HCT116 (cell line): Measurements from ENCODE around the gene PPP1R1B. TPM values are rescaled to one million over a fixed set of nuclear protein-coding genes. Genes with fewer than 3 reads are reported as not detected.

Experiments used
- ATAC-seq: fragments of 200-7000 bp; cut with Tn5 transposase; 2 replicates; pipeline ENCODE4 v1.9.1; 2020; ENCODE audit warnings: mild to moderate bottlenecking, moderate library complexity
- BruUV-seq: library from RNA; stranded (reverse); fragments of 400-500 nt; replicated peaks from 2 replicates; lab custom pipeline; 2021; lab: Mats Ljungman, UMichigan
- CTCF ChIA-PET: fragments of 300-600 bp; sonication (Branson Sonifier 250); formaldehyde crosslinking; loops from one replicate; lab custom pipeline; 2021; ENCODE audit warnings: antibody characterized with exemption; lab: Charles Lee
- POLR2A ChIA-PET: fragments of 300-600, 350-600 bp; sonication (Branson Sonifier 250); formaldehyde crosslinking; loops from one replicate; lab custom pipeline; 2021; ENCODE audit warnings: antibody characterized with exemption; lab: Charles Lee
- RAD21 ChIA-PET, 2 experiments: fragments of 300-600 bp; sonication (Branson Sonifier 250); formaldehyde crosslinking; loops; one replicate each; lab custom pipeline; 2023; ENCODE audit warnings: low total read pairs in 2 of 2; ENCODE audit not compliant: uncharacterized antibody in 2 of 2, unreplicated experiment in 2 of 2, low non-redundant PET in 1 of 2; lab: Charles Lee
- DNase-seq: peaks from one replicate; pipeline ENCODE4 v3.0.0-alpha.2; 2010; ENCODE audit warnings: low read depth, low spot score
- H2AFZ ChIP-seq: fragments of 200-600 bp; shearing (Covaris generic), sonication (generic); 2 replicates; pipeline ENCODE4 v1.6.1; 2017; ENCODE audit warnings: low read depth, mixed run types, mixed read lengths, antibody characterized with exemption, low read length; ENCODE audit not compliant: poor library complexity, severe bottlenecking
- H3K27ac ChIP-seq: 2 replicates; pipeline ENCODE4 v1.5.1; 2012; ENCODE audit warnings: low read depth, low read length
- H3K27me3 ChIP-seq: fragments of 200-600 bp; sonication (generic); 2 replicates; pipeline ENCODE4 v1.6.1; 2016; ENCODE audit warnings: mixed run types, low read length, mixed read lengths; ENCODE audit not compliant: insufficient read depth
- H3K36me3 ChIP-seq, 2 experiments: fragments of 200-500 bp in 1 of 2; fragments of 200-600 bp in 1 of 2; sonication (Bioruptor generic) in 1 of 2; sonication (generic) in 1 of 2; 2 replicates each; pipeline versions ENCODE4 v1.5.1 to v1.6.1; 2014 to 2016; ENCODE audit warnings: low read length in 2 of 2, inconsistent platforms in 1 of 2, mixed read lengths in 1 of 2, mixed run types in 1 of 2; ENCODE audit not compliant: insufficient read depth in 2 of 2, control insufficient read depth in 1 of 2
- H3K4me1 ChIP-seq, 2 experiments: fragments of 200-600 bp in 1 of 2; sonication (generic) in 1 of 2; 2 replicates each; pipeline versions ENCODE4 v1.5.1 to v1.6.1; 2012 to 2017; ENCODE audit warnings: low read length in 2 of 2, inconsistent platforms in 1 of 2, mild to moderate bottlenecking in 1 of 2, mixed read lengths in 1 of 2, mixed run types in 1 of 2, moderate library complexity in 1 of 2; ENCODE audit not compliant: insufficient read depth in 2 of 2, control insufficient read depth in 1 of 2
- H3K4me2 ChIP-seq: fragments of 200-600 bp; sonication (generic); 2 replicates; pipeline ENCODE4 v1.6.1; 2017; ENCODE audit warnings: mixed run types, low read length, mixed read lengths
- H3K4me3 ChIP-seq, 2 experiments: fragments of 200-600 bp in 1 of 2; sonication (generic) in 1 of 2; replicated peaks in 1 of 2; 2 replicates each; pipeline ENCODE4 v1.5.1; 2011 to 2016; ENCODE audit warnings: low read length in 2 of 2, control low read depth in 1 of 2, low read depth in 1 of 2, mild to moderate bottlenecking in 1 of 2, mixed read lengths in 1 of 2, mixed run types in 1 of 2
- H3K79me2 ChIP-seq: fragments of 200-600 bp; sonication (generic); 2 replicates; pipeline ENCODE4 v1.6.1; 2017; ENCODE audit warnings: mild to moderate bottlenecking, mixed run types, low read length, moderate library complexity, mixed read lengths; ENCODE audit not compliant: insufficient read depth
- H3K9ac ChIP-seq: fragments of 200-600 bp; sonication (generic); 2 replicates; pipeline ENCODE4 v1.6.1; 2016; ENCODE audit warnings: low read length, mixed read lengths
- H3K9me2 ChIP-seq: fragments of 200-600 bp; sonication (generic), shearing (Covaris generic); 2 replicates; pipeline ENCODE4 v1.6.1; 2017; ENCODE audit warnings: mixed run types, mild to moderate bottlenecking, moderate library complexity; ENCODE audit not compliant: insufficient read depth
- H3K9me3 ChIP-seq, 2 experiments: fragments of 200-500 bp in 1 of 2; fragments of 200-600 bp in 1 of 2; sonication (Bioruptor generic) in 1 of 2; sonication (generic) in 1 of 2; 2 replicates each; pipeline ENCODE4 v1.6.1; 2014 to 2017; ENCODE audit warnings: low read length in 2 of 2, mixed read lengths in 2 of 2, inconsistent platforms in 1 of 2, low read depth in 1 of 2, mild to moderate bottlenecking in 1 of 2, mixed run types in 1 of 2, moderate library complexity in 1 of 2; ENCODE audit not compliant: control insufficient read depth in 1 of 2, insufficient read depth in 1 of 2
- H4K20me1 ChIP-seq: fragments of 200-600 bp; sonication (generic), shearing (Covaris generic); 2 replicates; pipeline ENCODE4 v1.6.1; 2017; ENCODE audit warnings: mixed run types, mild to moderate bottlenecking, moderate library complexity; ENCODE audit not compliant: insufficient read depth
- CBX3 ChIP-seq: IDR thresholded peaks from 2 replicates; pipeline ENCODE4 v1.6.1; 2012; ENCODE audit warnings: low read depth
- CEBPB ChIP-seq: IDR thresholded peaks from 2 replicates; pipeline ENCODE4 v1.6.1; 2012; ENCODE audit warnings: low read depth
- EGR1 ChIP-seq: IDR thresholded peaks from 2 replicates; pipeline ENCODE4 v1.6.1; 2012; ENCODE audit warnings: low read depth
- ELF1 ChIP-seq: IDR thresholded peaks from 2 replicates; pipeline ENCODE4 v1.6.1; 2012; ENCODE audit warnings: low read depth, borderline replicate concordance
- EZH2phosphoT487 ChIP-seq: fragments of 200-600 bp; IDR thresholded peaks from 2 replicates; pipeline ENCODE4 v1.6.1; 2018; ENCODE audit warnings: antibody characterized with exemption, borderline replicate concordance
- JUND ChIP-seq: IDR thresholded peaks from 2 replicates; pipeline ENCODE4 v1.6.1; 2012
- MAX ChIP-seq: IDR thresholded peaks from 2 replicates; pipeline ENCODE4 v1.6.1; 2012
- POLR2A ChIP-seq: IDR thresholded peaks from 2 replicates; pipeline ENCODE4 v1.7.0; 2011; ENCODE audit warnings: borderline replicate concordance; ENCODE audit not compliant: insufficient read depth, insufficient read length; ENCODE audit errors: extremely low read depth
- POLR2AphosphoS5 ChIP-seq: IDR thresholded peaks from 2 replicates; pipeline ENCODE4 v1.6.1; 2011; ENCODE audit warnings: mild to moderate bottlenecking, low read depth, low read length, moderate library complexity
- SIN3A ChIP-seq: IDR thresholded peaks from 2 replicates; pipeline ENCODE4 v1.6.1; 2012; ENCODE audit warnings: low read depth
- SP1 ChIP-seq: IDR thresholded peaks from 2 replicates; pipeline ENCODE4 v1.6.1; 2012; ENCODE audit warnings: low read depth
- SRF ChIP-seq: IDR thresholded peaks from 2 replicates; pipeline ENCODE4 v1.6.1; 2012; ENCODE audit warnings: low read depth
- TCF7L2 ChIP-seq: IDR thresholded peaks from 2 replicates; pipeline ENCODE4 v1.7.0; 2011; ENCODE audit warnings: borderline replicate concordance, inconsistent platforms; ENCODE audit not compliant: insufficient read depth, insufficient read length; ENCODE audit errors: extremely low read depth
- ZBTB33 ChIP-seq: IDR thresholded peaks from 2 replicates; pipeline ENCODE4 v1.6.1; 2011; ENCODE audit warnings: mild to moderate bottlenecking, low read length, moderate library complexity; ENCODE audit not compliant: insufficient replicate concordance; ENCODE audit errors: extremely low read depth
- ZFX ChIP-seq: fragments of 450-650 bp; IDR thresholded peaks from 2 replicates; pipeline ENCODE4 v1.6.1; 2017
- ZNF274 ChIP-seq: fragments of 200-500 bp; sonication (Bioruptor generic); IDR thresholded peaks from 2 replicates; pipeline ENCODE4 v1.6.1; 2014; ENCODE audit warnings: mild to moderate bottlenecking, low read depth, low read length, inconsistent platforms
- intact Hi-C: fragments of 100-400 bp; cut with micrococcal nuclease; formaldehyde crosslinking; loops from 2 replicates; pipeline ENCODE4 v1.10.0; 2022
- total RNA-seq: library from RNA; stranded (reverse); gene quantifications from one replicate; pipeline ENCODE4 v1.2.1, GENCODE V29; 2021; ENCODE audit not compliant: unreplicated experiment
- TF ChIP-seq, protein P1 (sequence below): IDR thresholded peaks from 2 replicates; pipeline ENCODE4 v1.6.1; 2012

Gene PPP1R1B
- total RNA-seq, 1 experiment from 2014 or later = 0.49 TPM

DNA sequence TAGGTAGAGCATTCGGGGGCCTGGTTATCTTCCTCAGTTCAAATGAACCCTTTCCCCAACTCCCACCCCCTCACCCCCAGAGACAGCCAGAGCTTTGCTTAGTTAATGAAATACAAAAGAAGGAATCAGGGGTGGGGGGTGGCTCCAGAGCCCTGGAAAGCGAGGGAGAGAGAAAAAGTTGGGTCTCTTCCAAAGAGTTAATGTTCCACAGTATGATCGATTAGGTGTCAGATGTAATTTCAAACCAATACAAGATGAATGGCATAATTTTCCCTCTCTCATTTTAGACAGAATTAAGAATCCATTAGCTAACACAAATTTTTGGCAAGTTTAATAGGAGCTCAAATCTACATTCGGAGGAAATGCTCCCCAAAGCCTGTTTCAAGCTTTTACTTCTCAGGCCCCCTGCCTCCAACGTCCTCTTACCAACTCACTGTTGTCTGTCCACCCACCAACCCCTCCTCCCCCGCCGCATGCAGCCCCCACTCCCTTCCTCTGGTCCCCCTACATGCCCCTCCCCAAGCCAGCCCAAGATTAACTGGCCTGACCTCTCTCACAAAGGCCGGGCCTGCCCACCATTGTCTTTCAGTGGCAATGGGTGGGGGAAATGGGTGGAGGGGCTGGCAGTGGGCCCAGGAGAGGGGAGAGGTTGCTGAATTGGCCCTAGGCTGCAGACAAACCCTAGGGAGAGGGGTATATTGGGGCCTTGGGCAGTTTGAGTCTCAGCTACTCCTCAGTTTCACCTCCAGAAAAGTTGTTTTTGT is 47.3 kb upstream of the PPP1R1B start:
- no TSS peak for BruUV-seq
- RAD21 ChIA-PET = no interaction called here
- POLR2A ChIA-PET = no interaction called here
- H3K4me3 ChIP-seq = no peak overlapping the region
- intact Hi-C loops = no loop called here
- TF ChIP-seq EZH2phosphoT487 (no peak), ZBTB33 (no peak), CEBPB (no peak)
- H2AFZ ChIP-seq = no peak overlapping the region
- no peaks in the 10 kb centered on the region for H3K79me2 ChIP-seq
- H3K9me3 ChIP-seq = no peaks in the 10 kb centered on the region
- H3K27me3 ChIP-seq = no peaks in the 10 kb centered on the region
- H3K36me3 ChIP-seq = no peaks in the 10 kb centered on the region
- CTCF ChIA-PET = no interaction called here
- DNase-seq (no peak), ATAC-seq (no peak)
- no peak overlapping the region for H3K4me2 ChIP-seq
- H3K9me2 ChIP-seq = no peaks in the 10 kb centered on the region
- H3K9ac ChIP-seq = no peak overlapping the region
- peaks cover 4% of the 10 kb centered on the region in 2 experiments; a peak in 2 of 4 replicates for H3K4me1 ChIP-seq
- H4K20me1 ChIP-seq = no peaks in the 10 kb centered on the region
- H3K27ac ChIP-seq = no peak overlapping the region

DNA sequence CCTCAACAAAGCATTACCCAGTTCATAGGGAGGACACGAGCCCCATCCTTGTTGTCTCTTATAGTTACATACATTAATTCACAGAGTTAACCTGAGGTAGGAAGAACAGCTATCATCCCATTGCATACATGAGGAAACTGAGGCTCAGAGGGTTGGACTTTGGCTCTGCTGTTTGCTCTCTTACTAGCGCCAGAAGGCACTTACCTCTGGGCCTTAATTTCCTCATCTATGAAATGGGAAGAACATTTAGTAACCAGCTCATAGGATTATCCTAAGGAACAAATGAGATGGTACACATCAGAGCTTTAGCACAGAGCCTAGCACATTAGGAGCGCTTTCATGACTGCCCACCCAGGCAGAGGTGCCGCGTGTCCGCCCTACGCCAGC is 46.7 kb upstream of the PPP1R1B start:
- Histone ChIP-seq H3K9ac (no peak overlapping the region), H4K20me1 (no peaks in the 10 kb centered on the region), H2AFZ (no peak overlapping the region), H3K4me1 (no peaks in the 10 kb centered on the region), H3K9me2 (no peaks in the 10 kb centered on the region), H3K36me3 (no peaks in the 10 kb centered on the region), H3K79me2 (no peaks in the 10 kb centered on the region), H3K27ac (no peak overlapping the region), H3K4me3 (no peak overlapping the region), H3K9me3 (no peaks in the 10 kb centered on the region), H3K4me2 (no peak overlapping the region), H3K27me3 (no peaks in the 10 kb centered on the region)
- DNase-seq = no peak
- BruUV-seq = no TSS peak
- CTCF ChIA-PET = interaction anchor here (0.7 kb wide), 1 partner anchor 148 kb away, joined by 4 read pairs; no protein-coding TSS in a partner anchor
- intact Hi-C loops = no loop called here
- RAD21 ChIA-PET = no interaction called here
- POLR2A ChIA-PET = no interaction called here
- no peak for ATAC-seq
- TF ChIP-seq ZFX (no peak), MAX (no peak), SIN3A (no peak), POLR2A (no peak), POLR2AphosphoS5 (no peak), ZNF274 (no peak), ELF1 (no peak), SRF (no peak), SP1 (no peak), ZBTB33 (no peak), CBX3 (no peak), EZH2phosphoT487 (no peak), EGR1 (no peak), TCF7L2 (no peak), CEBPB (no peak), JUND (no peak)
- TF ChIP-seq, protein P1, sequence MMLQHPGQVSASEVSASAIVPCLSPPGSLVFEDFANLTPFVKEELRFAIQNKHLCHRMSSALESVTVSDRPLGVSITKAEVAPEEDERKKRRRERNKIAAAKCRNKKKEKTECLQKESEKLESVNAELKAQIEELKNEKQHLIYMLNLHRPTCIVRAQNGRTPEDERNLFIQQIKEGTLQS = no peak
